Middle frontal gyrus (tissue), 1 donor: Measurements from ENCODE around the gene CCDC68.

ENCODE experiments used
- DNase-seq: peaks from one replicate; pipeline ENCODE4 v3.0.0-alpha.2; 2015; ENCODE audit warnings: low spot score; ENCODE audit errors: extremely low spot score

Gene CCDC68

GRCh38 chr18:54961016-54961423, 1.8 kb upstream of the CCDC68 start:
- DNase-seq, result no peak

GRCh38 chr18:54960197-54960596, 936 bp upstream of the CCDC68 start:
- DNase-seq, result no peak

GRCh38 chr18:54957996-54958395, 1.3 kb downstream of the CCDC68 start:
- no peak for DNase-seq

GRCh38 chr18:54957296-54957832, 1.9 kb downstream of the CCDC68 start:
- DNase-seq, result no peak

- DNase-seq, result no peak
These were observed 2.8 kb downstream of the CCDC68 start for GRCh38 chr18:54956506-54956905.

- DNase-seq, result no peak
These were observed 7.2 kb downstream of the CCDC68 start for GRCh38 chr18:54952026-54952425.

- DNase-seq, result no peak
These were observed 9.0 kb downstream of the CCDC68 start for GRCh38 chr18:54950221-54950620.

GRCh38 chr18:54949588-54949987, 9.7 kb downstream of the CCDC68 start:
- no peak for DNase-seq

GRCh38 chr18:54948350-54948837, 10.9 kb downstream of the CCDC68 start:
- DNase-seq, result no peak

GRCh38 chr18:54947091-54947490, 12.2 kb downstream of the CCDC68 start:
- DNase-seq, result no peak

- DNase-seq, result no peak
These were observed 13.1 kb downstream of the CCDC68 start for GRCh38 chr18:54946149-54946581.

GRCh38 chr18:54945576-54946125, 13.6 kb downstream of the CCDC68 start:
- no peak for DNase-seq

- no peak for DNase-seq
These were observed 16.7 kb downstream of the CCDC68 start for GRCh38 chr18:54942569-54942968.

GRCh38 chr18:54942144-54942543, 17.1 kb downstream of the CCDC68 start:
- no peak for DNase-seq

- DNase-seq, result no peak
These were observed 19.8 kb downstream of the CCDC68 start for GRCh38 chr18:54939361-54939917.

GRCh38 chr18:54938506-54938905, 20.8 kb downstream of the CCDC68 start:
- DNase-seq, result no peak

GRCh38 chr18:54932472-54932871, 26.8 kb downstream of the CCDC68 start:
- no peak for DNase-seq

- no peak for DNase-seq
These were observed 28.1 kb downstream of the CCDC68 start for GRCh38 chr18:54931152-54931551.

GRCh38 chr18:54928236-54928635, 31.0 kb downstream of the CCDC68 start:
- no peak for DNase-seq

GRCh38 chr18:54926593-54927325, 32.5 kb downstream of the CCDC68 start:
- DNase-seq, result no peak

GRCh38 chr18:54924948-54925347, 34.3 kb downstream of the CCDC68 start:
- no peak for DNase-seq

GRCh38 chr18:54923339-54923956, 35.8 kb downstream of the CCDC68 start:
- no peak for DNase-seq
